MM.1S (cell line): ENCODE results near the gene CCBE1.

Experiments used
- DNase-seq: peaks from one replicate; pipeline ENCODE4 v3.0.0-alpha.2; 2015
- H2AFZ ChIP-seq: fragments of 300-600 bp; sonication (generic); 2 replicates; pipeline ENCODE4 v1.6.0; 2016; ENCODE audit warnings: antibody characterized with exemption, low read length
- H3F3A ChIP-seq: fragments of 300-600 bp; sonication (generic); 2 replicates; pipeline ENCODE4 v1.6.1; 2016; ENCODE audit warnings: mild to moderate bottlenecking, antibody characterized with exemption, low read length, moderate library complexity, mixed read lengths; ENCODE audit not compliant: insufficient read depth
- H3K27ac ChIP-seq: fragments of 300-600 bp; sonication (generic); 2 replicates; pipeline ENCODE4 v1.5.1; 2016; ENCODE audit warnings: mild to moderate bottlenecking, low read length
- H3K27me3 ChIP-seq: fragments of 300-600 bp; sonication (generic); replicated peaks from 2 replicates; pipeline ENCODE4 v1.6.0; 2016; ENCODE audit warnings: low read length; ENCODE audit not compliant: insufficient read depth
- H3K36me3 ChIP-seq: fragments of 300-600 bp; sonication (generic); replicated peaks from 2 replicates; pipeline ENCODE4 v1.6.1; 2016; ENCODE audit warnings: mild to moderate bottlenecking, low read length, mixed read lengths; ENCODE audit not compliant: insufficient read depth
- H3K4me1 ChIP-seq: fragments of 300-600 bp; sonication (generic); 2 replicates; pipeline ENCODE4 v1.6.1; 2016; ENCODE audit warnings: low read length, mixed read lengths
- H3K4me2 ChIP-seq: fragments of 300-600 bp; sonication (generic); 2 replicates; pipeline ENCODE4 v1.6.0; 2016; ENCODE audit warnings: low read depth, low read length
- H3K4me3 ChIP-seq: fragments of 300-600 bp; sonication (generic); 2 replicates; pipeline ENCODE4 v1.5.1; 2016; ENCODE audit warnings: low read length, mixed read lengths
- H3K79me2 ChIP-seq: fragments of 300-600 bp; sonication (generic); 2 replicates; pipeline ENCODE4 v1.6.1; 2016; ENCODE audit warnings: mixed run types, low read length, mixed read lengths
- H3K9ac ChIP-seq: fragments of 300-600 bp; sonication (generic); 2 replicates; pipeline ENCODE4 v1.6.1; 2016; ENCODE audit warnings: low read length, mixed read lengths
- H3K9me2 ChIP-seq: fragments of 300-600 bp; sonication (generic); replicated peaks from 2 replicates; pipeline ENCODE4 v1.6.1; 2016; ENCODE audit warnings: mild to moderate bottlenecking, low read length, mixed read lengths; ENCODE audit not compliant: insufficient read depth
- H3K9me3 ChIP-seq: fragments of 300-600 bp; sonication (generic); replicated peaks from 2 replicates; pipeline ENCODE4 v1.6.1; 2016; ENCODE audit warnings: mild to moderate bottlenecking, low read length, mixed read lengths; ENCODE audit not compliant: insufficient read depth
- H4K20me1 ChIP-seq: fragments of 300-600 bp; sonication (generic); 2 replicates; pipeline ENCODE4 v1.6.1; 2016; ENCODE audit warnings: mild to moderate bottlenecking, low read length, moderate library complexity, mixed read lengths; ENCODE audit not compliant: insufficient read depth
- CTCF ChIP-seq: fragments of 300-600 bp; sonication (generic); IDR thresholded peaks from 2 replicates; pipeline ENCODE4 v1.5.1; 2016; ENCODE audit warnings: antibody characterized with exemption, low read length, mixed read lengths
- EZH2 ChIP-seq: fragments of 300-600 bp; sonication (generic); optimal IDR thresholded peaks from 2 replicates; pipeline ENCODE3; 2017; ENCODE audit warnings: low read depth, mild to moderate bottlenecking, antibody characterized with exemption, low read length, mixed read lengths
- EZH2phosphoT487 ChIP-seq: fragments of 300-600 bp; sonication (generic); IDR thresholded peaks from 2 replicates; pipeline ENCODE4 v1.6.1; 2018; ENCODE audit warnings: antibody characterized with exemption, low read length

CCBE1 gene

GRCh38 chr18:59623456-59624368 is 73.5 kb downstream of the CCBE1 start:
- DNase-seq = no peak

GRCh38 chr18:59621027-59621426 is 76.2 kb downstream of the CCBE1 start:
- Histone ChIP-seq H3K79me2 (no peaks in the 10 kb centered on the region), H3K27ac (no peak overlapping the region), H3K9ac (no peak overlapping the region), H2AFZ (no peak overlapping the region), H3K27me3 (no peaks in the 10 kb centered on the region), H3K9me2 (no peaks in the 10 kb centered on the region), H3K4me3 (no peak overlapping the region), H4K20me1 (no peaks in the 10 kb centered on the region), H3F3A (no peaks in the 10 kb centered on the region), H3K36me3 (no peaks in the 10 kb centered on the region), H3K4me2 (no peak overlapping the region), H3K4me1 (no peaks in the 10 kb centered on the region), H3K9me3 (no peaks in the 10 kb centered on the region)
- DNase-seq = no peak
- no peak for TF ChIP-seq EZH2
- no peak for TF ChIP-seq CTCF
- no peak for TF ChIP-seq EZH2phosphoT487

More at GRCh38 chr18:59623456-59624368, 73.5 kb downstream of the CCBE1 start:
- no peak overlapping the region for H3K4me2 ChIP-seq
- no peaks in the 10 kb centered on the region for H3K27me3 ChIP-seq
- no peak overlapping the region for H3K4me3 ChIP-seq
- H2AFZ ChIP-seq = no peak overlapping the region
- H3K36me3 ChIP-seq = no peaks in the 10 kb centered on the region
- H3K9ac ChIP-seq = no peak overlapping the region
- no peaks in the 10 kb centered on the region for H3K9me2 ChIP-seq
- no peaks in the 10 kb centered on the region for H3K4me1 ChIP-seq
- no peaks in the 10 kb centered on the region for H3K9me3 ChIP-seq
- H3K79me2 ChIP-seq = no peaks in the 10 kb centered on the region
- H4K20me1 ChIP-seq = no peaks in the 10 kb centered on the region
- H3F3A ChIP-seq = no peaks in the 10 kb centered on the region
- TF ChIP-seq EZH2 = no peak
- TF ChIP-seq CTCF = no peak
- TF ChIP-seq EZH2phosphoT487 = no peak
- no peak overlapping the region for H3K27ac ChIP-seq

GRCh38 chr18:59620381-59620780 is 76.8 kb downstream of the CCBE1 start:
- H4K20me1 ChIP-seq = no peaks in the 10 kb centered on the region
- no peaks in the 10 kb centered on the region for H3K9me3 ChIP-seq
- no peaks in the 10 kb centered on the region for H3K9me2 ChIP-seq
- H3K4me3 ChIP-seq = no peak overlapping the region
- no peaks in the 10 kb centered on the region for H3K27me3 ChIP-seq
- DNase-seq = no peak
- H3K4me1 ChIP-seq = no peaks in the 10 kb centered on the region
- H2AFZ ChIP-seq = no peak overlapping the region
- H3F3A ChIP-seq = no peaks in the 10 kb centered on the region
- TF ChIP-seq EZH2phosphoT487 (no peak), EZH2 (no peak), CTCF (no peak)
- H3K4me2 ChIP-seq = no peak overlapping the region
- no peak overlapping the region for H3K27ac ChIP-seq
- H3K79me2 ChIP-seq = no peaks in the 10 kb centered on the region
- H3K36me3 ChIP-seq = no peaks in the 10 kb centered on the region
- H3K9ac ChIP-seq = no peak overlapping the region
